Measurements from ENCODE around the gene PRKN.

The PRKN gene

DNA sequence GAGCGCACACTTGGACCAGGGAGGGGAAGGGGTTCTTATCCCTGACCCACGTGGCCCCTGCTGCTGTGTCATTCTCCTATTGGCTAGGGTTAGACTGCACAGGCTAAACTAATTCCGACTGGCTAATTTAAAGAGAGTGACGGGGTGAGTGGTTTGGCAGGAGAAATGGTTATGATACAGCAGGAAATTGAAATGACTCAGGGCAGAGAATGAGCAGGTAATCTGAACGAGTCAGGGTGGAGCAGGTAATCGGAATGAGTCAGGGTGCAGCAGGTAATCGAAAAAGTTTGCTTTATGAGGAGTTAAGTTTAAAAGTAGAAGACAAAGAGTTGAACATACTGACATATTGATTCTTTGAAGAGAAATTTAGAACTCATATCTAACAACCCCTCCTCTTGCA is 1417.8 kb downstream of the PRKN start:
- peak overlapping the region; percentile 48 for H3K27ac ChIP-seq
- peak; percentile 6 for DNase-seq (ENCODE audit: low read depth, low spot score)

- H3K27ac ChIP-seq = no peak overlapping the region
- DNase-seq (ENCODE audit: low read depth, low spot score) = no peak
These were observed 1419.4 kb downstream of the PRKN start for GRCh38 chr6:161308075-161308655.

- no peak for DNase-seq (ENCODE audit: low read depth, low spot score)
- H3K27ac ChIP-seq = no peak overlapping the region
These were observed 1421.7 kb downstream of the PRKN start for GRCh38 chr6:161305860-161306259.

DNA sequence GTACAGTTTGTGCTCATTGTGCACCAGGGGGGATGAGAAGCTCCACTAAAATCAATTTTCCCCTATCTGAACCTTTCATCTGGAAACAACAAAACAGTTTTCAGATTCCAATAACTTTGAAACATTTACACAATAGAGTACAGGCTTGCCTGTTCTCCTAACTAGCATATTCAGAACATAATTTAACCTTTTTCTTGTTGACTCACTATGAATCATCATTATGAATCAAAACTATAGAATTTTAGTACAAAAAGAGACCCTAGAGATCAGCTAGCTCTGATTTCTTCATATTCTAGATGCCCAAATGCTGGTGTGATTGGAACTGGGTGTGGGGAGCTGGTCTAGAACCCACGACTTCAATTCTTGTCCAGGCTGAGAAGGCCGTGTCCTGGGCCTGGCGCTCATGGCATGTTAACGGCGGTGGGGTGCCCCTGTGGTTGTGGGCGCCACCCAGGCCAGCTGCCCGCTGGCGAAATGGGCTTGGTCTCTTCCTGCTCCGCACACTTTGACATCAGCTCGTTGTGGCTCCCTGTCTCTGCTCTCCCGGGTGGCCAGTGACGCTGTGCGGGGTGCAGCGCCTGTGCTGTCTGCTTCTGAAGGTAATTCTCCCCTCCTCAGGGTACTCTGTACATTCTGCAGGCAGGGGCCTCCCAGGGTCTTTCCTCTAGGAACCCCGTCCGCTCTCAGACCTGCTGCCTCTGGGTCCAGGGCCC is 1423.8 kb downstream of the PRKN start:
- H3K27ac ChIP-seq = peak overlapping the region; percentile 23
- DNase-seq (ENCODE audit: low read depth, low spot score) = no peak

GRCh38 chr6:161302949-161303348 is 1424.6 kb downstream of the PRKN start:
- no peak for DNase-seq (ENCODE audit: low read depth, low spot score)

DNA sequence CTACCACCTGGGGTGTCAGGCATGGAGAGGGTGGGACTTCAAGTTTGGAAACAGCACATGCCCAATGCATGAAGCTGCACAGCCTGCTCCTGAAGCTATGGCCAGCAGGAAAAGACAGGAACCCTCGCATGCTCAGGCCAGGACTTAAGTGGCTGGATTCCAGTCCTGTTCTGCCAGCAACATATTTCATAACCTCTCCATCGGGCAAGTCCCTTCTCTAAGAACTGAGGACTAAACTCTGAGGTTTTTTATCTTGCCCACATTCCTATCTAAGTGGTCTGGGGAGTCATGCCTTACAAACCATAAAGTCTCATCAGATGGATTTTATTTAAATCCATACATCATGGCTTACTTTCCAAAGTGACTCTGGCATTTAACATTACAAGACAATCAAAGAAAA is 1426.2 kb downstream of the PRKN start:
- no peak overlapping the region for H3K27ac ChIP-seq
- DNase-seq (ENCODE audit: low read depth, low spot score) = peak; percentile 12

More at GRCh38 chr6:161302949-161303348, 1424.6 kb downstream of the PRKN start:
- no peak overlapping the region for H3K27ac ChIP-seq

DNA sequence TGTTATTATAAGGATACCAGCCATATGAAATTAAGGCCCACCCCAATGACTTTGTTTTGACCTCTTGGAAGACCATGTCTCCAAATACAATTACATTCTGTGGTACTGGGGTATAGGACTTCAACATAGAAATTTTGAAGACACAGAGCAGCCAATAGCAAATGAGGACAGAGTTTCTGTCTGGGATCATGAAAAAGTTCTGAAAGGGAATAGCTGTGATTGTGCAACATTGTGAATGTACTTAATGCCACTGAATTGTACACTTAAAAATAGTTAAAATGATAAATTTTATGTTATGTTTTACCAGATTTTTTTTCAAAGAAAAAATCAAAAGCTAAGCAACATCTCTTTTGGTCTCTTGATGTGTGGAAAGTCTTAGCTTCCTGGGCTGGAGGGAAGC is 1426.7 kb downstream of the PRKN start:
- no peak overlapping the region for H3K27ac ChIP-seq
- no peak for DNase-seq (ENCODE audit: low read depth, low spot score)

- no peak for DNase-seq (ENCODE audit: low read depth, low spot score)
- no peak overlapping the region for H3K27ac ChIP-seq
These were observed 1427.8 kb downstream of the PRKN start for GRCh38 chr6:161299726-161300125.
